Measurements from ENCODE around the gene NLRP6. TPM values are rescaled to one million over a fixed set of nuclear protein-coding genes. Genes with fewer than 3 reads are reported as not detected.
"Not testable (repeated sequence)": the region's sequence is repeated elsewhere in the genome, so short reads cannot be mapped to it uniquely, and the experiment has no call there.

The NLRP6 gene
- total RNA-seq, 1 donor from 2014 or later: not detected

DNA sequence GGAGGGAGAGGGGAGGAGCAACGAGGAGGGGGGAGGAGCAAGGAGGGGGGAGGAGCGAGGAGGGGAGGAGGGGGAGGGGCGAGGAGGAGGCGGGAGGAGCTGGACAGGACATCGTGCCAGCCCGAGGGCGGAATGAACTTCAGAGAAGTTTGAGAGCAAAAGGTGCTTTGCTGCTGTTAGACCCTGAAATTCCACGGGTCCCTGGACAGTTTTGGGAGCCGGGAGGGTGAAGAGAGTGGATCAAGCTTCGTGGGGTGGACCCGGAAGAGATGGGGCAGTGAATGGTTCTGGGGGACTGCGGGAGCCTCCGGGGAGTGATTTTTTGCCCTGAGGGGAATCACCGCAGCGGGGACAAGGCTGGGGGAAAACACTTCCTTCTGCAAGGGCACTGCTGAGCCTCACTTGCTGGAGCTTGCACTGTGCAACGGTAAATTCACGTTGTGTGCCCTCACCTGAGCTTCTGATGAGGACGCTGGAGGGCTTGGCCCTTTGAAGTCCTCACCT lies 10.7 kb upstream of the NLRP6 start:
- H3K4me1 Mint-ChIP-seq: peaks cover 16% of the 10 kb centered on the region
- H3K27ac Mint-ChIP-seq (ENCODE audit: unreplicated experiment): peak overlapping the region; percentile 81
- DNase-seq (ENCODE audit: low read depth, low spot score): no peak
- peaks cover 2% of the 10 kb centered on the region for H3K9me3 Mint-ChIP-seq
- H3K4me3 Mint-ChIP-seq: no peak overlapping the region
- no peaks in the 10 kb centered on the region for H3K36me3 Mint-ChIP-seq (ENCODE audit: low read depth)
- H3K27me3 Mint-ChIP-seq (ENCODE audit: low read depth): no peaks in the 10 kb centered on the region
- TF ChIP-seq, protein P1, sequence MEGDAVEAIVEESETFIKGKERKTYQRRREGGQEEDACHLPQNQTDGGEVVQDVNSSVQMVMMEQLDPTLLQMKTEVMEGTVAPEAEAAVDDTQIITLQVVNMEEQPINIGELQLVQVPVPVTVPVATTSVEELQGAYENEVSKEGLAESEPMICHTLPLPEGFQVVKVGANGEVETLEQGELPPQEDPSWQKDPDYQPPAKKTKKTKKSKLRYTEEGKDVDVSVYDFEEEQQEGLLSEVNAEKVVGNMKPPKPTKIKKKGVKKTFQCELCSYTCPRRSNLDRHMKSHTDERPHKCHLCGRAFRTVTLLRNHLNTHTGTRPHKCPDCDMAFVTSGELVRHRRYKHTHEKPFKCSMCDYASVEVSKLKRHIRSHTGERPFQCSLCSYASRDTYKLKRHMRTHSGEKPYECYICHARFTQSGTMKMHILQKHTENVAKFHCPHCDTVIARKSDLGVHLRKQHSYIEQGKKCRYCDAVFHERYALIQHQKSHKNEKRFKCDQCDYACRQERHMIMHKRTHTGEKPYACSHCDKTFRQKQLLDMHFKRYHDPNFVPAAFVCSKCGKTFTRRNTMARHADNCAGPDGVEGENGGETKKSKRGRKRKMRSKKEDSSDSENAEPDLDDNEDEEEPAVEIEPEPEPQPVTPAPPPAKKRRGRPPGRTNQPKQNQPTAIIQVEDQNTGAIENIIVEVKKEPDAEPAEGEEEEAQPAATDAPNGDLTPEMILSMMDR (conservative IDR thresholded peaks at IDR 0.05): no peak

DNA sequence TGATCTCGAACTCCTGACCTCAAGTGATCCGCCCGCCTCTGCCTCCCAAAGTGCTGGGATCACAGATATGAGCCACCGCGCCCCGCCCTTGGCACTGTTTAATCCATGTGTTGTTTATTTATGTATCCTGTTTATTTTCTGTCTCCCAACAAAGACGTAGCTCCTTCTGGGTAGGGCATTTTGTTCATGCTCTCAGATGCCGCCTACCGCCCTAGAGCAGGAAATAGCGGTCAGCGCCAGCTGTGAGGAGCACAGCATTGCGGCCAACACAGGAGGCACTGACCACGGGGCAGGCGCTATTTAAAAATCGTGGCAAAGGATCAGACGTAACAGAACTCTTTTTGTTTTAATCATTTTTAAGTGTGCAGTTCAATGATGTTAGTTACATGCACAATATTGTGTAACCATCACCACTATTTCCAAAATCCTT lies 9.5 kb upstream of the NLRP6 start:
- not testable (repeated sequence) for H3K9me3 Mint-ChIP-seq; DNase-seq (ENCODE audit: low read depth, low spot score); H3K36me3 Mint-ChIP-seq (ENCODE audit: low read depth); H3K27me3 Mint-ChIP-seq (ENCODE audit: low read depth); H3K27ac Mint-ChIP-seq (ENCODE audit: unreplicated experiment); H3K4me3 Mint-ChIP-seq
- peaks cover 26% of the 10 kb centered on the region for H3K4me1 Mint-ChIP-seq

DNA sequence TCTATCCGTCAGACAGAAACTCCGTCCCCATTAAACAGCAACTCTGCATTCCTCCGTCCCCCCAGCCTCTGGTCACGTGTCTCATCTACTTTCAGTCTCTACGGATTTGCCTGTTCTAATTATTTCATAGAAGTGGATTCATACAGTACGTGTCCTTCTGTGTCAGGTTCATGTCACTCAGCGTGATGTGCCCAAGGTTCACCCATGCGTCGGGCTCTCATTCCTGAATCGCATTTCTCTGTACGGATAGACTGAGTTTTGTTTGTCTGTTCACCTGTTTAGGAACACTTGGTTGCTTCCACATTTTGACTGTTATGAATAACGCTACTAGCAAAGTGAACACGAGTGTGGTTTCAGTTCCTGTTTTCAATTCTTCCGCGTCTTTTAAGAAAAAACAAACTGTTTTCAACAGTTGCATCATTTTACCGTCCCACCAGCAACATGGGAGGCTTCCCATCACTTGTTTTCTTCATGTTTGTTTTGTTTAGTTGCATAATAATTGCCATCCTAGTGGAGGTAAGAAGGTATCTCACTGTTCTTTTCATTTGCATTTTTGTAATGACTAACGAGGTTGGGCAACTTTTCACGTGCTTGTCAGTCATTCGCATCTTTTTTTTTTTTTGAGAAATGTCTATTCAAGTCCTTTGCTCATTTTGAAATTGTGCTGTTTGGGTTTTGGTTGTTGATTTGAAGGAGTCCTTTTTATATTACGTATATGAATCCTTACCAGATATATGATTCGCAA lies 8.9 kb upstream of the NLRP6 start:
- DNase-seq (ENCODE audit: low read depth, low spot score): no peak
- peaks cover 30% of the 10 kb centered on the region for H3K4me1 Mint-ChIP-seq
- H3K36me3 Mint-ChIP-seq (ENCODE audit: low read depth): no peaks in the 10 kb centered on the region
- no peaks in the 10 kb centered on the region for H3K27me3 Mint-ChIP-seq (ENCODE audit: low read depth)
- no peak overlapping the region for H3K27ac Mint-ChIP-seq (ENCODE audit: unreplicated experiment)
- peaks cover 2% of the 10 kb centered on the region for H3K9me3 Mint-ChIP-seq
- no peak overlapping the region for H3K4me3 Mint-ChIP-seq
- TF ChIP-seq, protein P1 (conservative IDR thresholded peaks at IDR 0.05): no peak

DNA sequence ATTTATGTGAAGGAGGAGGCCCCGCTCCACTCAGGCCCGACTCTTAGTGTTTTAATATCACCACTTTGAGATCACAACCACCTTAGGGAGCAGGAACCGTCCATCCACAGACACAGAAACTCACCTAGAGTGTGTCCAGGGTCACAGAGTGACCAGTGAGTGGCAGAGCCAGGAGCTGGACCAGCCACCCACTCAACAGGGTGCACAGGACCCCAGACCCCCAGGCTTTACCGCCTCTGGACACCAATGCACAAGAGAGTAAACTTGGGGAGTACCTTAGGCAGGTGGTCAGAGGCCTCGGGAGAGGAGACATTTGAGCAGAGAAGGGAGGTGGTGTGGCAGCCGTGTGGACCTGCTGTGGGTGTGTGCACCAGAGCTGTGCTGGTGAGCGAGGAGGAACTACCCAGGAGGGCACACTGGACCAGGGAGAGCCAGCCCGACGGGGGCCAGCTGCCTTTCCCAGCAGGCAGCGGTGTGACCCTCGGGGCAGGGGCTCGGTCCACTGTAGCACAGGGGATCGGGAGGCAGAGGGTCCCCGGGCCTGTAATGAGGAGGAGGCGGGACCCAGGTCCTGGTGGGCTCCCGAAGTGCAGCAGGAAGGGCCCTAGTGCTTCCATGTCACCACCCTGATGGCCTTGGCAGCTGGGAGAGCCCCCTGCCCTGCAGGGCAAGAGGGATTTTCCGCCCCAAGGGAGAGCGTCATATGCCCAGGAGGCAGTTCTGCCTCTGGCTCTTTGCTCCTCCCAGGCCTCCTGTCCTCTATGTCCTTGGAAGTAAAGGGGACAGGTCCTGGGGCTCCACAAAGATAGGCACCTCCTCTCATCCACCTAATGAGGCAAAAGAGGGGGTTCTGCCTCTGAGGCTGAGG lies 7.5 kb upstream of the NLRP6 start:
- Mint-ChIP-seq H3K27me3 (ENCODE audit: low read depth) (no peaks in the 10 kb centered on the region), H3K27ac (ENCODE audit: unreplicated experiment) (no peak overlapping the region), H3K4me1 (peaks cover 30% of the 10 kb centered on the region), H3K4me3 (no peak overlapping the region), H3K36me3 (ENCODE audit: low read depth) (no peaks in the 10 kb centered on the region), H3K9me3 (peaks cover 2% of the 10 kb centered on the region)
- DNase-seq (ENCODE audit: low read depth, low spot score): no peak
- TF ChIP-seq, protein P1 (conservative IDR thresholded peaks at IDR 0.05): no peak

DNA sequence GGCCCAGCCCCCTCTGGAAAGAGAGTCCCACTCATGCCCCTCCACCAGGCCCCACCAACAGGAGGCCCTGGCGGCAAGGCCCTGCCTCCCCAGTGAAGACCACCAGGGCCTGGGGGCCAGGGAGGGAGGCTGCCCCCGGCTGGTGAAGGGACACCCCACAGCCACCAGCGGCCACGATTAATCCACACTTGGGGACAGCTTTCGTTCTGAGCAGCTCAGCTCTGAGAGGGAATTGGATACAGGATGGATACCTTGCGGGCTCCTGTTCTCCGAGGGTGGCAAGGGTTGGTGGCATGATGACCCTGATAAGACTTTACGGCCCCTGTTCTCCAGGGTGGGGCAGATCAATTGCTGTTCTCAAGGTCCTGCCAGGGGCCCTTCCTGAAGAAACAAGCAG lies 6.9 kb upstream of the NLRP6 start:
- Mint-ChIP-seq H3K4me3 (no peak overlapping the region), H3K9me3 (peaks cover 2% of the 10 kb centered on the region), H3K4me1 (peaks cover 30% of the 10 kb centered on the region), H3K27ac (ENCODE audit: unreplicated experiment) (no peak overlapping the region), H3K27me3 (ENCODE audit: low read depth) (no peaks in the 10 kb centered on the region), H3K36me3 (ENCODE audit: low read depth) (no peaks in the 10 kb centered on the region)
- no peak for DNase-seq (ENCODE audit: low read depth, low spot score)
- TF ChIP-seq, protein P1 (conservative IDR thresholded peaks at IDR 0.05): no peak
